ENCODE data around the gene ZBP1.
A peak's percentile ranks its signal among the peaks of the same experiment; 100 is the strongest.

The ZBP1 gene

GRCh38 chr20:57657535-57658446 lies 37.6 kb upstream of the ZBP1 start:
- no peak for DNase-seq (ENCODE audit: low read depth in 2 of 2)
- H3K4me3 ChIP-seq (replicated peaks in 1 of 2; ENCODE audit: low read depth in 2 of 2, low read length in 2 of 2), result no peak overlapping the region
- TF ChIP-seq CTCF (IDR thresholded peaks at IDR 0.05; ENCODE audit: low read depth, low read length), result no peak

GRCh38 chr20:57656821-57657534 lies 36.8 kb upstream of the ZBP1 start:
- no peak overlapping the region for H3K4me3 ChIP-seq (replicated peaks in 1 of 2; ENCODE audit: low read depth in 2 of 2, low read length in 2 of 2)
- DNase-seq (ENCODE audit: low read depth in 2 of 2), result no peak
- TF ChIP-seq CTCF (IDR thresholded peaks at IDR 0.05; ENCODE audit: low read depth, low read length), result no peak

- TF ChIP-seq CTCF (IDR thresholded peaks at IDR 0.05; ENCODE audit: low read depth, low read length), result no peak
- DNase-seq (ENCODE audit: low read depth in 2 of 2), result no peak
- no peak overlapping the region for H3K4me3 ChIP-seq (replicated peaks in 1 of 2; ENCODE audit: low read depth in 2 of 2, low read length in 2 of 2)
Observed at GRCh38 chr20:57656252-57656820, 36.1 kb upstream of the ZBP1 start.

GRCh38 chr20:57655809-57656155 lies 35.6 kb upstream of the ZBP1 start:
- no peak overlapping the region for H3K4me3 ChIP-seq (replicated peaks in 1 of 2; ENCODE audit: low read depth in 2 of 2, low read length in 2 of 2)
- TF ChIP-seq CTCF (IDR thresholded peaks at IDR 0.05; ENCODE audit: low read depth, low read length), result no peak
- no peak for DNase-seq (ENCODE audit: low read depth in 2 of 2)

- H3K4me3 ChIP-seq (replicated peaks in 1 of 2; ENCODE audit: low read depth in 2 of 2, low read length in 2 of 2), result no peak overlapping the region
- TF ChIP-seq CTCF (IDR thresholded peaks at IDR 0.05; ENCODE audit: low read depth, low read length), result no peak
- no peak for DNase-seq (ENCODE audit: low read depth in 2 of 2)
Observed at GRCh38 chr20:57654998-57655808, 35.0 kb upstream of the ZBP1 start.

- H3K4me3 ChIP-seq (replicated peaks in 1 of 2; ENCODE audit: low read depth in 2 of 2, low read length in 2 of 2), result no peak overlapping the region
- peak; percentile 88 for TF ChIP-seq CTCF (IDR thresholded peaks at IDR 0.05; ENCODE audit: low read depth, low read length)
- peak; percentile 69 to 72 for DNase-seq (ENCODE audit: low read depth in 2 of 2)
Observed at GRCh38 chr20:57654363-57654997, 34.3 kb upstream of the ZBP1 start.
